ENCODE data around the gene KLRF2.

Gene KLRF2

GRCh38 chr12:9856894-9857293 is 24.4 kb upstream of the KLRF2 start:
- H3K4me3 ChIP-seq (ENCODE audit: low read length) = no peak overlapping the region
- H3K79me2 ChIP-seq (ENCODE audit: control insufficient read depth, low read length) = no peaks in the 10 kb centered on the region
- H3K4me1 ChIP-seq (ENCODE audit: control insufficient read depth, low read length) = no peaks in the 10 kb centered on the region

GRCh38 chr12:9858135-9858534 is 23.2 kb upstream of the KLRF2 start:
- H3K4me2 ChIP-seq (ENCODE audit: low read length) = no peak overlapping the region
- no peaks in the 10 kb centered on the region for H3K36me3 ChIP-seq (ENCODE audit: control insufficient read depth, low read length)
- H3K9me2 ChIP-seq (replicated peaks; ENCODE audit: control insufficient read depth, low read length) = no peaks in the 10 kb centered on the region
- H3K27me3 ChIP-seq (ENCODE audit: control insufficient read depth, low read length) = peaks cover 10% of the 10 kb centered on the region
- no peaks in the 10 kb centered on the region for H3F3A ChIP-seq (ENCODE audit: control insufficient read depth, insufficient read depth)
- no peaks in the 10 kb centered on the region for H3K79me2 ChIP-seq (ENCODE audit: control insufficient read depth, low read length)
- TF ChIP-seq EZH2phosphoT487 (IDR thresholded peaks at IDR 0.05; ENCODE audit: borderline replicate concordance, low read length) (no peak), CTCF (IDR thresholded peaks at IDR 0.05; ENCODE audit: low read depth, low read length, poor library complexity, severe bottlenecking) (no peak)
- H3K4me1 ChIP-seq (ENCODE audit: control insufficient read depth, low read length) = no peaks in the 10 kb centered on the region
- no peak overlapping the region for H3K4me3 ChIP-seq (ENCODE audit: low read length)
- H3K27ac ChIP-seq (ENCODE audit: low read depth, low read length) = no peak overlapping the region
- H4K20me1 ChIP-seq (ENCODE audit: control insufficient read depth, insufficient read depth, low read depth, low read length) = no peaks in the 10 kb centered on the region
- H3K9me3 ChIP-seq (ENCODE audit: control insufficient read depth, insufficient read depth, low read length) = no peaks in the 10 kb centered on the region

More at GRCh38 chr12:9856894-9857293, 24.4 kb upstream of the KLRF2 start:
- H3K4me2 ChIP-seq (ENCODE audit: low read length) = no peak overlapping the region
- no peaks in the 10 kb centered on the region for H3K9me3 ChIP-seq (ENCODE audit: control insufficient read depth, insufficient read depth, low read length)
- H3F3A ChIP-seq (ENCODE audit: control insufficient read depth, insufficient read depth) = no peaks in the 10 kb centered on the region
- no peaks in the 10 kb centered on the region for H4K20me1 ChIP-seq (ENCODE audit: control insufficient read depth, insufficient read depth, low read depth, low read length)
- no peak for TF ChIP-seq CTCF (IDR thresholded peaks at IDR 0.05; ENCODE audit: low read depth, low read length, poor library complexity, severe bottlenecking)
- TF ChIP-seq EZH2phosphoT487 (IDR thresholded peaks at IDR 0.05; ENCODE audit: borderline replicate concordance, low read length) = no peak
- H3K27ac ChIP-seq (ENCODE audit: low read depth, low read length) = no peak overlapping the region
- no peaks in the 10 kb centered on the region for H3K9me2 ChIP-seq (replicated peaks; ENCODE audit: control insufficient read depth, low read length)
- H3K36me3 ChIP-seq (ENCODE audit: control insufficient read depth, low read length) = no peaks in the 10 kb centered on the region
- peaks cover 13% of the 10 kb centered on the region for H3K27me3 ChIP-seq (ENCODE audit: control insufficient read depth, low read length)

- Histone ChIP-seq H3K4me2 (ENCODE audit: low read length) (no peak overlapping the region), H3K27ac (ENCODE audit: low read depth, low read length) (no peak overlapping the region), H3K79me2 (ENCODE audit: control insufficient read depth, low read length) (no peaks in the 10 kb centered on the region), H4K20me1 (ENCODE audit: control insufficient read depth, insufficient read depth, low read depth, low read length) (no peaks in the 10 kb centered on the region), H3K9me2 (replicated peaks; ENCODE audit: control insufficient read depth, low read length) (no peaks in the 10 kb centered on the region), H3K36me3 (ENCODE audit: control insufficient read depth, low read length) (no peaks in the 10 kb centered on the region), H3K27me3 (ENCODE audit: control insufficient read depth, low read length) (peaks cover 16% of the 10 kb centered on the region), H3F3A (ENCODE audit: control insufficient read depth, insufficient read depth) (no peaks in the 10 kb centered on the region), H3K4me1 (ENCODE audit: control insufficient read depth, low read length) (peaks cover 22% of the 10 kb centered on the region), H3K9me3 (ENCODE audit: control insufficient read depth, insufficient read depth, low read length) (no peaks in the 10 kb centered on the region), H3K4me3 (ENCODE audit: low read length) (no peak overlapping the region)
- TF ChIP-seq CTCF (IDR thresholded peaks at IDR 0.05; ENCODE audit: low read depth, low read length, poor library complexity, severe bottlenecking) = no peak
- TF ChIP-seq EZH2phosphoT487 (IDR thresholded peaks at IDR 0.05; ENCODE audit: borderline replicate concordance, low read length) = no peak
Observed at GRCh38 chr12:9864913-9865675, 16.2 kb upstream of the KLRF2 start.
